HG02885 (cell line): ENCODE measurements around the gene SLIT3.

Experiments used
- ATAC-seq: cut with Tn5 transposase; IDR thresholded peaks from one replicate; pipeline ENCODE4 v1.9.1; 2021; ENCODE audit warnings: mild to moderate bottlenecking; ENCODE audit not compliant: unreplicated experiment, poor library complexity

SLIT3 gene

GRCh38 chr5:168885324-168886120, 415.4 kb downstream of the SLIT3 start:
- no peak for ATAC-seq

- ATAC-seq = no peak
Observed at GRCh38 chr5:168883991-168884390, 416.9 kb downstream of the SLIT3 start.

DNA sequence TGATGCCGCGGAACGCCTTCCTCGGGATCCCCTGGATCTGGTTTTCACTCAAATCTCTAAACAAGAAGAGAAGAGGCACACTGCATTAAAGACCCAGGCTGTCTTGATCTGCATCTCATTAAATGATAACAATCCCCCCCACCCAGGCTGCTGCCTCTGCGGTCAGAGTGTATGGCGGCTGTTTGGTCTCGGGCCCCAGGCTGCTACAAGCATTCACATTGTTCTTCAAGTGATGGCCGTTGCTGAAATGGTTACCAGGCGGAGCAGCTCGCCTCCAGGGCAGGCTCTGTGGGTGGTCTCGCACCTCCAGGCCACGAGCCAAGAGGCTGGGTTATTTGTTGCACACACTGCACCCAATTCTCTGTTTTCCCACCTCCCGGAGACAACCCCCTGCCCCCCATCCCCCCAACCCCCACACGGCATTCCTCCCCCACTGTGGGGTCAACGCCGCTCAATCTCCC, 417.6 kb downstream of the SLIT3 start:
- ATAC-seq = no peak

GRCh38 chr5:168882283-168882682, 418.7 kb downstream of the SLIT3 start:
- ATAC-seq = no peak

GRCh38 chr5:168881427-168882149, 419.4 kb downstream of the SLIT3 start:
- no peak for ATAC-seq

DNA sequence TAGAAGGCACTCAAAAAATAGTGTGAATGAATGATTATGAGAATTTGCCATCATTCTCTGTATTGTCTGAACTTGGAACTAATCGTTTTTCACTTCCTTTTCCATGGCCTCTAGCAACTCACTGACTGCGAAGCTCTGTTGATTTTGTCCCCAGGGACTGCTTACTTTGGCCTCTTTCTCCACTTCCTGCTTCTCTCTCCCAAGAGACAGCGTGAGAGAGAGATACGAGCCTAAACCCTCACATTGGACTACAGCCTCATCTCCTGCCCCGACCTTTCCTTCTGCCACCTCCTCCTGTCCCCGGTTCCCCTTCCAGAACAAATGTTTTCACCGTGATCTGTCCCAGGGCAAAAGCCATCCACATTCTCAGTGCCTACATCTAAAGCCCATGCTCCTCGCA, 421.0 kb downstream of the SLIT3 start:
- peak; percentile 91 for ATAC-seq

DNA sequence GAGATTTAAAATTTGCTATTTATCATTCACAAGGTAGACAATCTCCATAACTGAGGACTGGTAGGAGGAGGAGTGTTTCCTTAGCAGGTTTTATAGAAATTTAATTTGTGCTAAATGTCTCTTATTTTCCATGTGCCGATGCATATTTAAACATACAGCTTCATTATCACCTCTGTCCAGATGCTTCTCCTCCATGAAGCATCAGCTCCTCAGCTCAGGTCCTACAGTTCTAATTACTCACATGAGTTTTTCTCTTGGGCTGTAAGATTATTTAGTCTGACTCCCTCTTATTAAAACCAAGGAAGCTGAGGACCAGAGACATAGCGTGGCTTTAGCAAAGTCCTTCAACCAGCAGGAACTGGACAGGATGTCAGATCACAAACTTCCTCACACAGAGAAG, 421.6 kb downstream of the SLIT3 start:
- ATAC-seq = no peak

DNA sequence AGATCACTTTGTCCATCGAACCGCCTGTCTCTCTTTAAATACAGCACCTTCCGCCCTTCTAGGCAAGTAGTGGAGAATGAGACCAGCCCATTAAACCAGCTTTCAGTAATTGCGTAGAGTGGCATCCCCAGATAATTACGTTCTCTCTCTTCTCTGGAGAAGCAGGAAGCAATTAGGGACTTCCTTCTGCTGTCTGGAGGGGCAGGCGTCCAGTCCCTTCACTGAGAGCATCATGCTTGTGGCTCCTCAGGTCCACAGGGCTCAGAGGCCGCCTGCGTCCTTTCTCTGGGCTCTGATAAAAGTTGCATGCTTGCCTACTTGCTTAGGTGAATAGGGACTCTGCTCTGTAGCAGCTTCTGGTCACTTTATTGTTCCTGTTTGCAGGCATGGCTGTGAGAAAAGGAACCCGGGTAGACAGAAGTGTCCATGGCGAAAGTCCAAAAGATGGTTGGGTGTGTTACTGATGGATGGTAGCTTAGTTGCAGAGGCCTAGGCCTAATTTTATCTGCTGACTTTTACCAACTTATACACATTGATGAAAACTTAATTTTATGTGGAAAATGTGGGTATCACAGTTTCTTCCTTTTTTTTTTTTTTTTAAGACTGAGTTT, 422.7 kb downstream of the SLIT3 start:
- no peak for ATAC-seq

DNA sequence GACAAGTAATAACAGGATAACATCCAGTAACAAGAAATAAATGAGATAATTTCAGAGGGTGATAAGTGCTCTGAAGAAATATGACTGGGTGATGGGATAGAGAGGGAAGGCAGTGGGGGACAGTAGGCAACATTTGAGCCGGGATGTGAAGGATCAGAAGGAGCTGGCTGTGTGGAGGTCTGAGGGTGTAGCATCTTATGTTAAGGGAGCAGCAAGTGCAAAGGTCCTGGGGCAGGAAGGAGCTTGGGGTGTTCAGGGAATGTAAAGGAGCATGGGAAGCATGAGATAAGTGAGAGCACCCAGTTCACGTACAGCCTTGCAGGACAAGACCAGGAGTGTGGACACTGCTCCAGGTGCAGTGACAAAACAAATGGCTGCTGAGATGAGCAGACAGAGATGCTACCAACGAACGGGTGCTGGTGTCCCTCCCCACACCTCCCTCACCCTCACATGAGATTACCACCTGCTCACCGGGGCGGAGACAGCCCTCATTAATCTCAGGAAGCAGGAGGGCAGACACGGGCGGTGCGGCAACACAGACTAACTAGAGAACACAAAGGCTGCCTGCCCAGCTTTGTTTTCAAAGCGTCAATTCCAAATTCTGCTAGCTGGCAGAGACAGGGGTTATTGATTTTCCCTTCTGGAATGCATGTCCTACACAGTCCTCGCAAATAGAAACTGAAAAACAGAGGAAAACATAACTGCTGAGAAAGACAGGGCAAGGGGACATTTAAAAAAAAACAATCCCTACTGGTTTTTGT, 423.6 kb downstream of the SLIT3 start:
- no peak for ATAC-seq

- no peak for ATAC-seq
Observed at GRCh38 chr5:168876419-168876818, 424.5 kb downstream of the SLIT3 start.

GRCh38 chr5:168875832-168876231, 425.1 kb downstream of the SLIT3 start:
- ATAC-seq = no peak

- ATAC-seq = no peak
Observed at GRCh38 chr5:168874713-168875380, 426.1 kb downstream of the SLIT3 start.

DNA sequence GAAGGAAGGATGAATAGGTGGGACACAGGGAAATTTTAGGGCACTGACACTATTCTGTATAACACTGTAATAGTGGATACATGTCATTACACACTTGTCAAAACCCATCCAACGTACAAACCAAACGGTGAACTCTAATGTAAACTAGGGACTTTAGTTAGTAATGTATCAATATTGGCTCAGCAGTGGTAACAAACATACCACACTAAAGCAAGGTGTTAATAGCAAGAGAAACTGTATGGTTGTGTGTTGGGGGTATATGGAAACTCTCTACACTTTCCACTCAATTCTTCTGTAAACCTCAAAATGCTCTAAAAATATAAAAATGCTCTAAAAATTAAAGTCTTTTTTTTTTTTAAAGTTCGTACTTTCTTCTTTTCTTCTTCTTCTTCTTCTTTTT, 428.7 kb downstream of the SLIT3 start:
- ATAC-seq = no peak

GRCh38 chr5:168870910-168871309, 430.0 kb downstream of the SLIT3 start:
- ATAC-seq = no peak

GRCh38 chr5:168869615-168870227, 431.2 kb downstream of the SLIT3 start:
- no peak for ATAC-seq

DNA sequence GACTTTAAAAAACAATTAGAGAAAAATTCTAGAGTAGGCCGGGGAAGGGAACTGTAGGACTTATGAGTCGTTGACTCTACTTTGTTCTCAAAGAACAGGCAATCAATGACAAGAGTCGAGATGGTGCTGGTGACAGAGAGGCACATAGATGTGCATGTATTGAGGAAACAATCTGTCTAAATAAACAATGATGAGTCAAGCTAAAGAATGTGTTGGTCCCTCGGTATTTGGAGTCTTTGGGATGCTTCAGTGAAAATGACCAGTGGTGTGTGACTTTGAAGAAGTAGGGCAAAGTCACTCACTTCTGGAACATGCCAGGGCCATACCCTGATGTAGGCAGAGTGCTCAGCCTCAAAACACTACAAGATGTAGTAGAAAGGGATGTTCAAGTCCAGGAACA, 433.7 kb downstream of the SLIT3 start:
- no peak for ATAC-seq

DNA sequence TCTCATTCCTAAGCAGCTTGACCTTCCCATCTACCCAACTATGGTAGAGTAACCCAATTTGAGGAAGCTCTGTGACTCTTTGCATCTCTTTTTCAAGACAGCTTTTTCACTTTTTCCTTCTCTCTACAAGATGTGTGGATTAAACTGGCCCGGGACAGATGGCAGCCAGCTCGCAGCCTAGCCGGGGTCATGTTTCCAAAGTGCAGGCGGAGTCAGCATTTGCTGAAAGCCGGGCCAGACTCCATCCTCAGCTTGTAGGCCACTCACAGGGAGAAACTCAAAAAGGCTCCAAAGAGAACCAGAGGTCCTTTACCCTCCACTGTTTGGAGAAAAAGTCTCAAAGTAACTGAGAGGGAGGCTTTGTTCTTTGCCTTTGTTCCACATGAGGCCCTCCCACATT, 435.0 kb downstream of the SLIT3 start:
- no peak for ATAC-seq

- ATAC-seq = no peak
Observed at GRCh38 chr5:168863021-168863420, 437.9 kb downstream of the SLIT3 start.

DNA sequence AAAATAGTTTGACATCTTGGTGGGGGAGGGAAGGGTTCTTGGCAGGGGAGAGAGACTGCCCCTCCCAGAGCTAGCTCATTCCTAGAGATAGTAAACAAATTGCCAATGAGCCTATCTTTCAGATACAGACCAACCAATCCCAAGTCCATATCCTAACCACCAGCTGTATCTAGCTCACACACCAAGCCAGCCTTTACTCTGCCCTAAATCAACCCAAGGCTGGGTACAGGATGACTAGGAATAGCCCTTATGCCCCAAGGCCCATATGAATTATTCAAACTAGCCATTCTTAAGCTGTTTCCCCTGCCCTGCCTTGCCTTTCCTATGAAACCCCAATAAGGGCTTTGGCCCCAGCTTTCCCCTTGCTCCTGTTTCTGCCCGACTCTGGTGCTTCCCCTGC, 440.4 kb downstream of the SLIT3 start:
- ATAC-seq = no peak

DNA sequence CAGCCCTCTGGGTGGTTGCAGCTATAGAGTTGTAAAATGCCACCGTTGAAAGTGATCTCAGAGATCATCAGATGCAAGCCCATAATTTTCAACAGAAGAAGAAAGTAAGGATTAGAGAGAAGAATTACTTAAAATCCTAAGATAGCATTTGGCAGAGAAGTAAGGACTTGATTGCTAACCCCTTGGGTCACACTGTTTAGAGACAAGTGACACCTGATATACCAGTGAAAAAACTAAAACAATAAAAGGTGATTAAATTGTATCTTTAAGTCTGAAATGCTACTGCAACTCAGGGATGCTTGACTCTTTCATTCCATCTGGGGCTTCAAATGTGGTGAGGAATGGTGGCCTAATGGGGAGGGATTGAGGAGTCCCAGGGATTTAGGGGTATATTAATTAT, 440.9 kb downstream of the SLIT3 start:
- no peak for ATAC-seq
